Measurements from ENCODE around the gene KCNQ1. TPM values are rescaled to one million over a fixed set of nuclear protein-coding genes. Genes with fewer than 3 reads are reported as not detected.

The KCNQ1 gene
- total and polyA plus RNA-seq, 2 of the 13 experiments (the other 11 are each of a cell fraction or from before 2014, with no cell fraction given), result 0.02 to 0.08 TPM

GRCh38 chr11:2750682-2751522 lies 306.1 kb downstream of the KCNQ1 start:
- TF ChIP-seq PRDM4 (CRISPR knock-in tag; IDR thresholded peaks at IDR 0.05; ENCODE audit: borderline replicate concordance) (no peak), ZBED4 (CRISPR knock-in tag; IDR thresholded peaks at IDR 0.05; ENCODE audit: borderline replicate concordance) (no peak), SMARCC2 (IDR thresholded peaks at IDR 0.05) (no peak)
- no peak overlapping the region for H3K27ac ChIP-seq (ENCODE audit: extremely low read length, insufficient read depth, low read length)
- H3K4me2 ChIP-seq (ENCODE audit: low read depth, low read length), result no peak overlapping the region
- in situ Hi-C loops (cut with HindIII; ENCODE audit: extremely low pct_ligation_motif_present, low pct_unique_long_range_greater_than_20kb) (no loop called here), intact Hi-C loops (cut with micrococcal nuclease; ENCODE audit: unreplicated experiment) (no loop called here)
- WGBS (ENCODE audit: low lambda C conversion rate), result 50% methylated on average over 23 of the region's 24 CpGs
- BruUV-seq (replicated peaks), result no TSS peak
- H3K9ac ChIP-seq (ENCODE audit: insufficient read depth, low read depth, low read length), result no peak overlapping the region
- POLR2A ChIA-PET, result no interaction called here
- H4K20me1 ChIP-seq (ENCODE audit: insufficient read depth, low read length), result no peaks in the 10 kb centered on the region
- peaks cover 13 to 73% of the 10 kb centered on the region in 2 experiments for H3K27me3 ChIP-seq (ENCODE audit: control insufficient read depth in 1 of 2, insufficient read depth in 2 of 2, low read length in 2 of 2)
- CTCF ChIA-PET (ENCODE audit: low intra/inter-chr PET ratio, low total read pairs), result no interaction called here
- H2AFZ ChIP-seq (ENCODE audit: low read length), result no peak overlapping the region
- H3K36me3 ChIP-seq (replicated peaks in 1 of 2; ENCODE audit: control insufficient read depth in 1 of 2, insufficient read depth in 2 of 2, low read length in 2 of 2), result no peaks in the 10 kb centered on the region
- no peak for ATAC-seq
- no peak for FAIRE-seq
- H3K4me1 ChIP-seq (ENCODE audit: insufficient read depth, low read length), result peaks cover 13% of the 10 kb centered on the region
- peaks cover 6% of the 10 kb centered on the region; the same call in 1 of the 2 replicates for H3K9me3 ChIP-seq (ENCODE audit: low read length)
- H3K4me3 ChIP-seq (replicated peaks in 1 of 3; ENCODE audit: insufficient read depth in 1 of 3, low read depth in 2 of 3, low read length in 3 of 3), result no peak overlapping the region
- DNase-seq (ENCODE audit: low spot score), result no peak
- H3K79me2 ChIP-seq (ENCODE audit: insufficient read depth, low read length), result no peaks in the 10 kb centered on the region

Measured in HepG2 (cell line).